Neural cell (in vitro differentiated cells): ENCODE data around the gene GINS1.

Experiments used
- EP300 ChIP-seq: fragments of 450-650 bp; conservative IDR thresholded peaks from 2 replicates; pipeline ENCODE4 v1.6.1; 2014; ENCODE audit warnings: antibody characterized with exemption, mild to moderate bottlenecking, moderate library complexity; ENCODE audit not compliant: poor library complexity, severe bottlenecking
- EZH2 ChIP-seq: fragments of 200-600, 300-800 bp; shearing (Covaris generic), sonication (generic); IDR thresholded peaks from 2 replicates; pipeline ENCODE4 v1.6.1; 2014; ENCODE audit warnings: antibody characterized with exemption, low read length, borderline replicate concordance, mild to moderate bottlenecking; ENCODE audit not compliant: insufficient read depth, poor library complexity, severe bottlenecking
- POLR2AphosphoS5 ChIP-seq: IDR thresholded peaks from 2 replicates; pipeline ENCODE4 v1.6.1; 2012
- RAD21 ChIP-seq: fragments of 450-650 bp; conservative IDR thresholded peaks from 2 replicates; pipeline ENCODE4 v1.6.1; 2014; ENCODE audit warnings: antibody characterized with exemption, mild to moderate bottlenecking, moderate library complexity
- REST ChIP-seq: IDR thresholded peaks from 2 replicates; pipeline ENCODE4 v1.6.1; 2012; ENCODE audit warnings: borderline replicate concordance
- SMC3 ChIP-seq: fragments of 450-650 bp; conservative IDR thresholded peaks from 2 replicates; pipeline ENCODE4 v1.6.1; 2014; ENCODE audit warnings: antibody characterized with exemption, mild to moderate bottlenecking, moderate library complexity; ENCODE audit not compliant: poor library complexity
- TF ChIP-seq, protein P1 (sequence below): fragments of 450-650 bp; IDR thresholded peaks from 2 replicates; pipeline ENCODE4 v1.5.1; 2014; ENCODE audit warnings: antibody characterized with exemption, mild to moderate bottlenecking, moderate library complexity; ENCODE audit not compliant: poor library complexity, severe bottlenecking

DNA sequence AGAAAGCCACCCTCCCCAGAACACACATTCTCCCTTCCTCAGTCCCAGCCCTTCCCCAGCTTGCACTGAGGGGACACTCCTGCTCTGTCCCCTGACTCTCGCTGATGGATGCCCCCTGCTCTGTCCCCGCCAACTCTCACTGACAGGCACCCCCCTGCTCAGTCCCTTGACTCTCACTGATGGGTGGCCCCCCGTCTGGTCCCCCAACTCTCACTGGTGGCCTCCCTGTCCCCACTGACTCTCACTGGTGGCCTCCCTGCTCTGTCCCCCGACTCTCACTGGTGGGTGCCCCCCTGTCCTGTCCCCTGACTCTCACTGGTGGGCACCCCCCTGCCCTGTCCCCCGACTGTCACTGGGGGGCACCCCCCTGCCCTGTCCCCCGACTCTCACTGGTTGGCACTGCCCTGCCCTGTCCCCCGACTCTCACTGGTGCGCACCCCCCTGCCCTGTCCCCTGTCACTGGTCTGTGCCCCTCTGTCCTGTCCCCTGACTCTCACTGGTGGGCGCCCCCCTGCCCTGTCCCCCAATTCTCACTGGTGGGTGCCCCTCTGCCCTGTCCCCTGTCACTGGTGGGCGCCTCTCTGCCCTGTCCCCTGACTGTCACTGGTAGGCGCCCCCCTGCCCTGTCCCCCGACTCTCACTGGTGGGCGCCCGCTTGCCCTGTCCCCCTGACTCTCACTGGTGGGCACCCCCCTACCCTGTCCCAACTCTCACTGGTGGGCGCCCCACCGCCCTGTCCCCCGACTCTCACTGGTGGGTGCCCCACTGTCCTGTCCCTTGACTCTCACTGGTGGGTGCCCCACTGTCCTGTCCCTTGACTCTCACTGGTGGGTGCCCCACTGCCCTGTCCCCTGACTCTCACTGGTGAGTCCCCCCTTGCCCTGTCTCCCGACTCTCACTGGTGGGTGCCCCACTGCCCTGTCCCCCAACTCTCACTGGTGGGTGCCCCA is 60.9 kb downstream of the GINS1 start:
- TF ChIP-seq POLR2AphosphoS5, result no peak
- no peak for TF ChIP-seq SMC3
- TF ChIP-seq, protein P1, sequence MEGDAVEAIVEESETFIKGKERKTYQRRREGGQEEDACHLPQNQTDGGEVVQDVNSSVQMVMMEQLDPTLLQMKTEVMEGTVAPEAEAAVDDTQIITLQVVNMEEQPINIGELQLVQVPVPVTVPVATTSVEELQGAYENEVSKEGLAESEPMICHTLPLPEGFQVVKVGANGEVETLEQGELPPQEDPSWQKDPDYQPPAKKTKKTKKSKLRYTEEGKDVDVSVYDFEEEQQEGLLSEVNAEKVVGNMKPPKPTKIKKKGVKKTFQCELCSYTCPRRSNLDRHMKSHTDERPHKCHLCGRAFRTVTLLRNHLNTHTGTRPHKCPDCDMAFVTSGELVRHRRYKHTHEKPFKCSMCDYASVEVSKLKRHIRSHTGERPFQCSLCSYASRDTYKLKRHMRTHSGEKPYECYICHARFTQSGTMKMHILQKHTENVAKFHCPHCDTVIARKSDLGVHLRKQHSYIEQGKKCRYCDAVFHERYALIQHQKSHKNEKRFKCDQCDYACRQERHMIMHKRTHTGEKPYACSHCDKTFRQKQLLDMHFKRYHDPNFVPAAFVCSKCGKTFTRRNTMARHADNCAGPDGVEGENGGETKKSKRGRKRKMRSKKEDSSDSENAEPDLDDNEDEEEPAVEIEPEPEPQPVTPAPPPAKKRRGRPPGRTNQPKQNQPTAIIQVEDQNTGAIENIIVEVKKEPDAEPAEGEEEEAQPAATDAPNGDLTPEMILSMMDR, result no peak
- TF ChIP-seq EP300, result no peak
- TF ChIP-seq REST, result no peak
- TF ChIP-seq EZH2, result no peak
- TF ChIP-seq RAD21, result no peak
